ENCODE measurements around the gene OR51F2.

DNA sequence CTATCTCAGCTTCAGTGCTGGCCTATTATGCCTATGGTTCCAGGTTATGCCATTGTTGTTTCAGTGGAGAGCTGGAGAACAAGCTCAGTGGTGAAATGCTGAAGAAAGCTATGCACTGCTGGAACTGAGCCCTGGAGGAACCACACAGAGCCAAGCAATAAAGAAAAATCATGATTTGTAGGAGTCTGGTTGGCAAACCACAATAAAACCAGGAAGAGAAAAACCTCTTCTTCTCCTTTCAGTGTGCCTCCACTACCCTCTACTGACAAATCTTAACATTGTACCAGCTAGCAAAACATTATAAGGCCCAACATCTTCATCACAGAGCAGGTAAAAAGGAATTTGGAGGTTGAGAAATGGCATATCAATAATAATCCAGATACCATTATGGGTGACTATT is 5.3 kb downstream of the OR51F2 start:
- TF ChIP-seq, protein P1, sequence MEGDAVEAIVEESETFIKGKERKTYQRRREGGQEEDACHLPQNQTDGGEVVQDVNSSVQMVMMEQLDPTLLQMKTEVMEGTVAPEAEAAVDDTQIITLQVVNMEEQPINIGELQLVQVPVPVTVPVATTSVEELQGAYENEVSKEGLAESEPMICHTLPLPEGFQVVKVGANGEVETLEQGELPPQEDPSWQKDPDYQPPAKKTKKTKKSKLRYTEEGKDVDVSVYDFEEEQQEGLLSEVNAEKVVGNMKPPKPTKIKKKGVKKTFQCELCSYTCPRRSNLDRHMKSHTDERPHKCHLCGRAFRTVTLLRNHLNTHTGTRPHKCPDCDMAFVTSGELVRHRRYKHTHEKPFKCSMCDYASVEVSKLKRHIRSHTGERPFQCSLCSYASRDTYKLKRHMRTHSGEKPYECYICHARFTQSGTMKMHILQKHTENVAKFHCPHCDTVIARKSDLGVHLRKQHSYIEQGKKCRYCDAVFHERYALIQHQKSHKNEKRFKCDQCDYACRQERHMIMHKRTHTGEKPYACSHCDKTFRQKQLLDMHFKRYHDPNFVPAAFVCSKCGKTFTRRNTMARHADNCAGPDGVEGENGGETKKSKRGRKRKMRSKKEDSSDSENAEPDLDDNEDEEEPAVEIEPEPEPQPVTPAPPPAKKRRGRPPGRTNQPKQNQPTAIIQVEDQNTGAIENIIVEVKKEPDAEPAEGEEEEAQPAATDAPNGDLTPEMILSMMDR (IDR thresholded peaks at IDR 0.05), result no peak
- TF ChIP-seq POLR2A (IDR thresholded peaks at IDR 0.05), result no peak

All from esophagus squamous epithelium (tissue), 4 donors.